CD1c-positive myeloid dendritic cell (primary cell): Measurements from ENCODE around the gene IFI30.

Experiments used
- DNase-seq: peaks from one replicate; pipeline ENCODE4 v3.0.0-alpha.2; 2016; ENCODE audit errors: extremely low spot score

Gene IFI30

DNA sequence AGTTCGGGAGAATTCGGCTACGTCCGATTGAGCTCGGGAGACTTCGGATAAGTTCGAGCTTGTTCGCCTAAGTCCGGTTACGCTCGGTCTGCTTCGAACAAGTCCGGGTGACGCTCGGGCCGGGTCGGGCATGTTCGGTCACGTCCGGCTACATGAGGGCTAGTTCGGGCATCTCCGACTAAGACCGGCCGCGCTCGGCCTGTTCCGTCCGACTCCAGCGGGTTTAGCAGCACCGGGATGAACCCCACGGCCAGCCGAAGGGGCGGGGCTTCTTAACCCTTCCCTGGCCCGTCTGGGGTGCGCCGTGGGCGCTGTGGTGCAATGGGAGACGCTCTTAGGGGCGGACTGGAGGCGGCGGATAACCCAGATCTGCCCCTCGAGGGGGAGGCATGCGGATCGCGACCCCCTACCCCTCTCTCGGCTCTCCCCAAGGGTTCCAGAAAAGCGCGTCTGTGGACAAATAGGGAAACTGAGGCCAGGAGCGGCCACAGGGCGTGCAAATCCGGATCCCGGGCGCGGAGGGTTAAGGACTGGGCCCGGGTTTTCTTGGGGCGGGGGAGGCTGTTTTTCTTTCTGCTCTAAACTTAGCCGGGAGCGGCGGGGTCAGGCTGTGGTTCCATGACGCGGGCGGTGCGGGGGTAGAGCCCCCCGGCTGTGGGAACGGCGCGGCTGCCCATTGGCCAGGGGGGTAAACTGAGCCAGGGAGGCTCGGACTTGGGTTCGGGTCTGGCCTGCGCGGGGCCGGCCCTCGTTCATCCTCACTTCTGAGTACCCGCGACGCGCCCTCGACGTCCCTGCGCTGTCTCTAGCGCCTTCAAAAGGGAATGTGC, 51.1 kb downstream of the IFI30 start:
- DNase-seq: peak; percentile 98

DNA sequence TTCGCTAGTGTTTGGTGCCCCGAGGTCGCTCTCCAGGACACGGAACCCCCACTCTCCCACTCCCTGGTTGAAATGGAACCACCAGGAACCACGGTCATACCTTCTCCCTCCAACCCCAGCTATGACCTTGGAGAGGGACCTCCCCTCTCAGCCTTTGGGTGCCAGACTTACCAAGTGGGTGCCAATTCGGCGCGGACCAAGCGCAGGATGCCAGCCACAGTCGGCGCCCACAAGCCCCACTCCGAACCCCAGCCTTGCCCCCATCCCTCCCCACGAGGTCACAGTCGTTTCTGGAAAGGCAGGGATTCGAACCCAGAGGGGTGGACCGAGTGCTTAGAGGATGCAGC, 51.7 kb downstream of the IFI30 start:
- no peak for DNase-seq

DNA sequence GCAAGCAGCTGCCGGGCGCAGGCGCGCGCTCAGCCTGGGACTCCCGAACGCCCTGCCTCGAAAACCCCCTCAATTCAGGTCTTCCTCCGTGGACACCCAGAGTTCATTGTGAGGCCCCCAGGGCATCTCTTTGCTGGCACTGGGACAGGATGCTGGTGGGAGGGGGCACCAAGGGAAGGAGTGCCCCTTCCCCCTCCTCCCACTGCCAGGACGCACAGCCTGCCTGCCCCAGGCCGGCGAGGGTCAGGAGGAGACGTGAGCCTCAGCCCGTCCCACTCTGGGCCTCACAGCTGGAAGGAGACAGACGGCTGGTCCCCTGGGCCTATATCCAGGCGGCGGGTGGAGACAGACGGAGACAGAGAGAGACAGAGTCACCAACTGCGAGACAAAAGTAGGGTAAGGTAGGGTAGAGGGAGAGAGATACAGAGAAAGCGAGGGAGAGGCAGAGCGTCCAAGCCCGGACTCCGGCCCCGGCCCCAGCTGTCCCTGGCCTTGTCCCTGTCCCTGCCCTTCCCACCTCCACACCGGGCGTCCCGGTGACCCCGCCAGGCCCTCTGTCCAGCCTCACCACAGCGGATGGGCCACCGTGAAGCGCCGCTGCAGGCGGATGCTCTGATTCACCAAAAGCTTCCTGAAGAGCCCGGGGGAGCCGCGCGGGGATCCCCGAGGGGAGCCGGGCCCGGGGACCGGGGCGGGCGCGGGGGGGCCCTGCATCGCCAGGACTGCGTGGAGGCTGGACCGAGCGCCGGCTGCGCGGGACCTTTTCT, 52.3 kb downstream of the IFI30 start, which contains the start of gene PDE4C:
Gene PDE4C, minus strand, starts transcription at position 737 of the 767 bp plus-strand sequence. Its CDS starts 23 bp downstream, at position 714.
- no peak for DNase-seq

DNA sequence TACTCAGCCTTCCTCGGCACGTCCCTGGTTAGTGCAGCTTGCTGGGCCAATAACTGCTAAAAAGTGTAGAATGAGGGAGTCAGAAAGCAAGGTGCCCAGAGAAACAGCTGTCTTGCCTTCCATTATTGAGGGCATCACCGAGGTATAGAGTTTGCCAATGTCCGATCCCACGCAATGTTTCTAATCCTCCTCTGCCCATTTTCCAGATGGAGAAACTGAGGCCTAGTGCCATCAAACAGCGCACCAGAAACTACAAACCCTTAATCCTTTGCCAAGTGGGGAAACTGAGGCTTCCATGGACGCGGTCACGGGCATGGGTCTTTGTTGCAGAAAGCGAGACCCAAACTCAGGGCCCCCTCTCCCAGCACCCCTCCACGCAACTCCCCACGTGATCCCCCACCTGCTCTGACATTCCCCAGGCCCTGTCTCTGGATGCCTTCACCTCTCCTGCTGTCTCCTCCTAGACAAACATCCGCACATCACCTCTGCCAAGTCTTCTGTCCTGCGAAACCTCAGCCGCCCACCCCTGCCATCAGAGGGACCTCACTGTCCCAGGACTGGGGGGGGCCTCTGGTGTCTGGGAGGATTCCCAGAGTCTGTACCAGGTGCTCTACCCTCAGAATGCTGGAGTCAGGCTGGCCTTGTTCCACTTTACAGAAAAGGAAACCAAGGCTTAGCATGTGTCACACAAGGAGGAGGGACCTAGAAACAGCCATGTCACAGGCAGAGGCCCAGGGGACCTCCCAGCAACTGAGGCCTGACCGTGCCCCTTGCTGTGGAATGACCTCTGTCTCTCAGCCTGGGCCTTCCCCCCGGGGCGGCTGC, 53.6 kb downstream of the IFI30 start:
- no peak for DNase-seq
